Fibroblast of villous mesenchyme (primary cell): ENCODE measurements around the gene SEPTIN1. TPM values are rescaled to one million over a fixed set of nuclear protein-coding genes. Genes with fewer than 3 reads are reported as not detected.

Experiments
- DNase-seq: peaks from one replicate; pipeline ENCODE4 v3.0.0-alpha.2; 2010; ENCODE audit warnings: low read depth
- H3K4me3 ChIP-seq: 2 replicates; pipeline ENCODE4 v1.5.1; 2011; ENCODE audit warnings: low read depth, mild to moderate bottlenecking, low read length
- CTCF ChIP-seq: IDR thresholded peaks from 2 replicates; pipeline ENCODE4 v1.5.1; 2012; ENCODE audit warnings: low read depth, mild to moderate bottlenecking, low read length; ENCODE audit not compliant: insufficient read depth
- total RNA-seq: library from RNA; depleted of rRNA; stranded (reverse); fragments of >200 nt; gene quantifications from 2 replicates; pipeline ENCODE4 v1.2.3, GENCODE V29; 2012

The SEPTIN1 gene
- total RNA-seq, 1 donor: 0.43 TPM

GRCh38 chr16:30395155-30395991 is 13.0 kb upstream of the SEPTIN1 start, which contains the start of gene ZNF48:
Gene ZNF48 (plus strand): TSS chr16:30395420. CDS start chr16:30395795, 375 bp downstream.
- peak within 1 kb of the TSS; percentile 79 for H3K4me3 ChIP-seq
- TF ChIP-seq CTCF: no peak
- DNase-seq: peak; percentile 88

GRCh38 chr16:30394592-30395154 is 12.3 kb upstream of the SEPTIN1 start:
- TF ChIP-seq CTCF: no peak

GRCh38 chr16:30383521-30383920 is 1.2 kb upstream of the SEPTIN1 start:
- TF ChIP-seq CTCF: no peak
- DNase-seq: no peak
- H3K4me3 ChIP-seq: no peak overlapping the region

More at GRCh38 chr16:30394592-30395154, 12.3 kb upstream of the SEPTIN1 start:
- DNase-seq: peak; percentile 57
- peak overlapping the region; percentile 79 for H3K4me3 ChIP-seq

- no peak for TF ChIP-seq CTCF
- no peak for DNase-seq
- no peak overlapping the region for H3K4me3 ChIP-seq
These were observed 895 bp downstream of the SEPTIN1 start for GRCh38 chr16:30381291-30382041.

GRCh38 chr16:30380803-30381208 is 1.6 kb downstream of the SEPTIN1 start:
- no peak for TF ChIP-seq CTCF
- H3K4me3 ChIP-seq: no peak overlapping the region
- no peak for DNase-seq

- no peak for TF ChIP-seq CTCF
- no peak for DNase-seq
- no peak overlapping the region for H3K4me3 ChIP-seq
These were observed 2.1 kb downstream of the SEPTIN1 start for GRCh38 chr16:30380072-30380802.
